WTC11 (cell line): ENCODE results near the gene SAMD3. TPM values are rescaled to one million over a fixed set of nuclear protein-coding genes. Genes with fewer than 3 reads are reported as not detected.

Experiments used
- ATAC-seq: fragments of 200-7000 bp; cut with Tn5 transposase; 2 replicates; pipeline ENCODE4 v1.10.0; 2021; ENCODE audit warnings: mild to moderate bottlenecking, moderate library complexity
- CTCF ChIA-PET: fragments of 300-600 bp; sonication (Branson Sonifier 250); formaldehyde crosslinking; loops from one replicate; lab custom pipeline; 2021; ENCODE audit warnings: antibody characterized with exemption; lab: Charles Lee
- POLR2A ChIA-PET: fragments of 350-600 bp; sonication (Branson Sonifier 250); formaldehyde crosslinking; loops from one replicate; lab custom pipeline; 2021; ENCODE audit warnings: antibody characterized with exemption; lab: Charles Lee
- DNase-seq: peaks from one replicate; pipeline ENCODE4 v3.0.0; 2021; ENCODE audit warnings: low spot score
- H3K27ac Mint-ChIP-seq: 2 replicates; pipeline ENCODE4 v1.8.0; 2021; ENCODE audit warnings: mixed read lengths
- H3K27me3 Mint-ChIP-seq: 2 replicates; pipeline ENCODE4 v1.8.0; 2021; ENCODE audit warnings: low read depth, mild to moderate bottlenecking, moderate library complexity, mixed read lengths
- H3K36me3 Mint-ChIP-seq: 2 replicates; pipeline ENCODE4 v1.8.0; 2021; ENCODE audit warnings: mixed read lengths
- H3K4me1 Mint-ChIP-seq: 2 replicates; pipeline ENCODE4 v1.8.0; 2022; ENCODE audit warnings: mixed read lengths
- H3K4me3 Mint-ChIP-seq: 2 replicates; pipeline ENCODE4 v1.8.0; 2021; ENCODE audit warnings: mild to moderate bottlenecking, moderate library complexity, mixed read lengths
- H3K9me3 Mint-ChIP-seq: 2 replicates; pipeline ENCODE4 v1.8.0; 2021; ENCODE audit warnings: mixed read lengths
- ELF4 ChIP-seq: sonication (generic); formaldehyde crosslinking; IDR thresholded peaks from 2 replicates; pipeline ENCODE4 v1.8.1; 2022; ENCODE audit warnings: low read depth, mild to moderate bottlenecking, moderate library complexity, missing genetic modification reagents
- HMGA2 ChIP-seq: fragments of 250-450 bp; sonication (Bioruptor Pico); IDR thresholded peaks from 2 replicates; pipeline ENCODE4 v1.4.0; 2021; ENCODE audit warnings: mild to moderate bottlenecking, moderate library complexity
- KAT7 ChIP-seq: sonication (generic); formaldehyde crosslinking; IDR thresholded peaks from 2 replicates; pipeline ENCODE4 v1.8.1; 2023; ENCODE audit warnings: missing genetic modification reagents, mild to moderate bottlenecking, borderline replicate concordance
- RELA ChIP-seq: sonication (generic); formaldehyde crosslinking; IDR thresholded peaks from 2 replicates; pipeline ENCODE4 v1.8.1; 2022; ENCODE audit warnings: missing genetic modification reagents, mild to moderate bottlenecking, borderline replicate concordance
- TP53 ChIP-seq: sonication (generic); formaldehyde crosslinking; IDR thresholded peaks from 2 replicates; pipeline ENCODE4 v1.8.1; 2023; ENCODE audit warnings: mild to moderate bottlenecking, missing genetic modification reagents
- ZNF219 ChIP-seq: sonication (generic); formaldehyde crosslinking; IDR thresholded peaks from 2 replicates; pipeline ENCODE4 v1.8.0; 2023; ENCODE audit warnings: missing genetic modification reagents, mild to moderate bottlenecking, borderline replicate concordance
- ZNF232 ChIP-seq: sonication (generic); formaldehyde crosslinking; IDR thresholded peaks from 2 replicates; pipeline ENCODE4 v1.8.0; 2022; ENCODE audit warnings: mild to moderate bottlenecking, missing genetic modification reagents
- ZNF317 ChIP-seq: sonication (generic); formaldehyde crosslinking; IDR thresholded peaks from 2 replicates; pipeline ENCODE4 v1.8.1; 2023; ENCODE audit warnings: low read depth, mild to moderate bottlenecking, moderate library complexity, missing genetic modification reagents, borderline replicate concordance
- ZNF416 ChIP-seq: fragments of 250-450 bp; sonication (Bioruptor Pico); IDR thresholded peaks from 2 replicates; pipeline ENCODE4 v1.9.0; 2021; ENCODE audit warnings: mild to moderate bottlenecking, inconsistent platforms
- ZNF423 ChIP-seq: fragments of 250-450 bp; sonication (Bioruptor Pico); IDR thresholded peaks from 2 replicates; pipeline ENCODE4 v2.1.2; 2022; ENCODE audit warnings: mild to moderate bottlenecking, moderate library complexity
- total RNA-seq: library from RNA; stranded (reverse); gene quantifications from 3 replicates; pipeline ENCODE4 v1.2.3, GENCODE V29; 2021
- TF ChIP-seq, protein P1 (sequence below): fragments of 250-450 bp; sonication (Bioruptor Pico); IDR thresholded peaks from 2 replicates; pipeline ENCODE4 v1.9.0; 2021; ENCODE audit warnings: mild to moderate bottlenecking
- TF ChIP-seq, protein P2 (sequence below): fragments of 250-450 bp; sonication (Bioruptor Pico); IDR thresholded peaks from 2 replicates; pipeline ENCODE4 v1.9.0; 2021; ENCODE audit warnings: mild to moderate bottlenecking, borderline replicate concordance
- TF ChIP-seq, protein P3 (sequence below): sonication (generic); formaldehyde crosslinking; conservative IDR thresholded peaks from 2 replicates; pipeline ENCODE4 v1.8.1; 2022; ENCODE audit warnings: mild to moderate bottlenecking, missing genetic modification reagents
- TF ChIP-seq, protein P4 (sequence below): sonication (generic); formaldehyde crosslinking; IDR thresholded peaks from 2 replicates; pipeline ENCODE4 v1.8.0; 2022; ENCODE audit warnings: mild to moderate bottlenecking, missing genetic modification reagents
- TF ChIP-seq, protein P5 (sequence below): fragments of 250-450 bp; sonication (Bioruptor Pico); IDR thresholded peaks from 2 replicates; pipeline ENCODE4 v2.1.2; 2022; ENCODE audit warnings: mild to moderate bottlenecking, moderate library complexity
- TF ChIP-seq, protein P6 (sequence below): sonication (generic); formaldehyde crosslinking; IDR thresholded peaks from 2 replicates; pipeline ENCODE4 v1.8.0; 2023; ENCODE audit warnings: mild to moderate bottlenecking, missing genetic modification reagents
- TF ChIP-seq, protein P7 (sequence below): sonication (generic); formaldehyde crosslinking; IDR thresholded peaks from 2 replicates; pipeline ENCODE4 v1.8.0; 2023; ENCODE audit warnings: missing genetic modification reagents

The SAMD3 gene
- total RNA-seq, 1 experiment from 2014 or later = 1.2 TPM

DNA sequence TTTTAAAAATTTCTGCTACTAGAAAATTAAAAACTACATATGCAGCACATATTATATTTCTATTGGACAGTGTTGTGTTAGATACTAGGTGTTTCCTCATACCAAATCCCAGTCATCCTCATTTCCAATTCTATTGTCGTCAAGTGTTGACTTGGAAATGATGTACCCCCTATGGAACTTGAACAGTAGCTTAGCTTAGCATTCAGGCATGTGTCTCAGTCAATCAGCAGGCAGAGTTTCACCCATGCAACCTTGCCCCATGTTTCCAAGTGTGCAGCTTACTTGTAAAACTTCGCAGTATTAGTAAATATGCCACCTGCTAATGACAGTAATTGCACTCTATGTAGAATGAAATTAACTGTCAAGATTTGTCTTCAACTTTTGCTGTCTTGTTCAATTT, 59.5 kb downstream of the SAMD3 start:
- peaks cover 14% of the 10 kb centered on the region for H3K36me3 Mint-ChIP-seq
- ATAC-seq = no peak
- peaks cover 13% of the 10 kb centered on the region for H3K4me1 Mint-ChIP-seq
- ChIA-PET CTCF (no interaction called here), POLR2A (no interaction called here)
- TF ChIP-seq ZNF317 (CRISPR knock-in tag) (no peak), ZNF232 (no peak), HMGA2 (no peak), RELA (CRISPR knock-in tag) (no peak), KAT7 (CRISPR knock-in tag) (no peak), ELF4 (CRISPR knock-in tag) (no peak), ZNF219 (CRISPR knock-in tag) (no peak), TP53 (CRISPR knock-in tag) (no peak), ZNF423 (no peak), ZNF416 (no peak)
- TF ChIP-seq, protein P1, sequence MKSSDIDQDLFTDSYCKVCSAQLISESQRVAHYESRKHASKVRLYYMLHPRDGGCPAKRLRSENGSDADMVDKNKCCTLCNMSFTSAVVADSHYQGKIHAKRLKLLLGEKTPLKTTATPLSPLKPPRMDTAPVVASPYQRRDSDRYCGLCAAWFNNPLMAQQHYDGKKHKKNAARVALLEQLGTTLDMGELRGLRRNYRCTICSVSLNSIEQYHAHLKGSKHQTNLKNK (CRISPR knock-in tag) = no peak
- TF ChIP-seq, protein P2, sequence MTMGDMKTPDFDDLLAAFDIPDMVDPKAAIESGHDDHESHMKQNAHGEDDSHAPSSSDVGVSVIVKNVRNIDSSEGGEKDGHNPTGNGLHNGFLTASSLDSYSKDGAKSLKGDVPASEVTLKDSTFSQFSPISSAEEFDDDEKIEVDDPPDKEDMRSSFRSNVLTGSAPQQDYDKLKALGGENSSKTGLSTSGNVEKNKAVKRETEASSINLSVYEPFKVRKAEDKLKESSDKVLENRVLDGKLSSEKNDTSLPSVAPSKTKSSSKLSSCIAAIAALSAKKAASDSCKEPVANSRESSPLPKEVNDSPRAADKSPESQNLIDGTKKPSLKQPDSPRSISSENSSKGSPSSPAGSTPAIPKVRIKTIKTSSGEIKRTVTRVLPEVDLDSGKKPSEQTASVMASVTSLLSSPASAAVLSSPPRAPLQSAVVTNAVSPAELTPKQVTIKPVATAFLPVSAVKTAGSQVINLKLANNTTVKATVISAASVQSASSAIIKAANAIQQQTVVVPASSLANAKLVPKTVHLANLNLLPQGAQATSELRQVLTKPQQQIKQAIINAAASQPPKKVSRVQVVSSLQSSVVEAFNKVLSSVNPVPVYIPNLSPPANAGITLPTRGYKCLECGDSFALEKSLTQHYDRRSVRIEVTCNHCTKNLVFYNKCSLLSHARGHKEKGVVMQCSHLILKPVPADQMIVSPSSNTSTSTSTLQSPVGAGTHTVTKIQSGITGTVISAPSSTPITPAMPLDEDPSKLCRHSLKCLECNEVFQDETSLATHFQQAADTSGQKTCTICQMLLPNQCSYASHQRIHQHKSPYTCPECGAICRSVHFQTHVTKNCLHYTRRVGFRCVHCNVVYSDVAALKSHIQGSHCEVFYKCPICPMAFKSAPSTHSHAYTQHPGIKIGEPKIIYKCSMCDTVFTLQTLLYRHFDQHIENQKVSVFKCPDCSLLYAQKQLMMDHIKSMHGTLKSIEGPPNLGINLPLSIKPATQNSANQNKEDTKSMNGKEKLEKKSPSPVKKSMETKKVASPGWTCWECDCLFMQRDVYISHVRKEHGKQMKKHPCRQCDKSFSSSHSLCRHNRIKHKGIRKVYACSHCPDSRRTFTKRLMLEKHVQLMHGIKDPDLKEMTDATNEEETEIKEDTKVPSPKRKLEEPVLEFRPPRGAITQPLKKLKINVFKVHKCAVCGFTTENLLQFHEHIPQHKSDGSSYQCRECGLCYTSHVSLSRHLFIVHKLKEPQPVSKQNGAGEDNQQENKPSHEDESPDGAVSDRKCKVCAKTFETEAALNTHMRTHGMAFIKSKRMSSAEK (CRISPR knock-in tag) = no peak
- TF ChIP-seq, protein P3, sequence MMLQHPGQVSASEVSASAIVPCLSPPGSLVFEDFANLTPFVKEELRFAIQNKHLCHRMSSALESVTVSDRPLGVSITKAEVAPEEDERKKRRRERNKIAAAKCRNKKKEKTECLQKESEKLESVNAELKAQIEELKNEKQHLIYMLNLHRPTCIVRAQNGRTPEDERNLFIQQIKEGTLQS (CRISPR knock-in tag) = no peak
- TF ChIP-seq, protein P4, sequence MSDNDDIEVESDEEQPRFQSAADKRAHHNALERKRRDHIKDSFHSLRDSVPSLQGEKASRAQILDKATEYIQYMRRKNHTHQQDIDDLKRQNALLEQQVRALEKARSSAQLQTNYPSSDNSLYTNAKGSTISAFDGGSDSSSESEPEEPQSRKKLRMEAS = no peak
- TF ChIP-seq, protein P5, sequence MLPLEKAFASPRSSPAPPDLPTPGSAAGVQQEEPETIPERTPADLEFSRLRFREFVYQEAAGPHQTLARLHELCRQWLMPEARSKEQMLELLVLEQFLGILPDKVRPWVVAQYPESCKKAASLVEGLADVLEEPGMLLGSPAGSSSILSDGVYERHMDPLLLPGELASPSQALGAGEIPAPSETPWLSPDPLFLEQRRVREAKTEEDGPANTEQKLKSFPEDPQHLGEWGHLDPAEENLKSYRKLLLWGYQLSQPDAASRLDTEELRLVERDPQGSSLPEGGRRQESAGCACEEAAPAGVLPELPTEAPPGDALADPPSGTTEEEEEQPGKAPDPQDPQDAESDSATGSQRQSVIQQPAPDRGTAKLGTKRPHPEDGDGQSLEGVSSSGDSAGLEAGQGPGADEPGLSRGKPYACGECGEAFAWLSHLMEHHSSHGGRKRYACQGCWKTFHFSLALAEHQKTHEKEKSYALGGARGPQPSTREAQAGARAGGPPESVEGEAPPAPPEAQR (CRISPR knock-in tag) = no peak
- TF ChIP-seq, protein P6, sequence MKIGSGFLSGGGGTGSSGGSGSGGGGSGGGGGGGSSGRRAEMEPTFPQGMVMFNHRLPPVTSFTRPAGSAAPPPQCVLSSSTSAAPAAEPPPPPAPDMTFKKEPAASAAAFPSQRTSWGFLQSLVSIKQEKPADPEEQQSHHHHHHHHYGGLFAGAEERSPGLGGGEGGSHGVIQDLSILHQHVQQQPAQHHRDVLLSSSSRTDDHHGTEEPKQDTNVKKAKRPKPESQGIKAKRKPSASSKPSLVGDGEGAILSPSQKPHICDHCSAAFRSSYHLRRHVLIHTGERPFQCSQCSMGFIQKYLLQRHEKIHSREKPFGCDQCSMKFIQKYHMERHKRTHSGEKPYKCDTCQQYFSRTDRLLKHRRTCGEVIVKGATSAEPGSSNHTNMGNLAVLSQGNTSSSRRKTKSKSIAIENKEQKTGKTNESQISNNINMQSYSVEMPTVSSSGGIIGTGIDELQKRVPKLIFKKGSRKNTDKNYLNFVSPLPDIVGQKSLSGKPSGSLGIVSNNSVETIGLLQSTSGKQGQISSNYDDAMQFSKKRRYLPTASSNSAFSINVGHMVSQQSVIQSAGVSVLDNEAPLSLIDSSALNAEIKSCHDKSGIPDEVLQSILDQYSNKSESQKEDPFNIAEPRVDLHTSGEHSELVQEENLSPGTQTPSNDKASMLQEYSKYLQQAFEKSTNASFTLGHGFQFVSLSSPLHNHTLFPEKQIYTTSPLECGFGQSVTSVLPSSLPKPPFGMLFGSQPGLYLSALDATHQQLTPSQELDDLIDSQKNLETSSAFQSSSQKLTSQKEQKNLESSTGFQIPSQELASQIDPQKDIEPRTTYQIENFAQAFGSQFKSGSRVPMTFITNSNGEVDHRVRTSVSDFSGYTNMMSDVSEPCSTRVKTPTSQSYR (CRISPR knock-in tag) = no peak
- TF ChIP-seq, protein P7, sequence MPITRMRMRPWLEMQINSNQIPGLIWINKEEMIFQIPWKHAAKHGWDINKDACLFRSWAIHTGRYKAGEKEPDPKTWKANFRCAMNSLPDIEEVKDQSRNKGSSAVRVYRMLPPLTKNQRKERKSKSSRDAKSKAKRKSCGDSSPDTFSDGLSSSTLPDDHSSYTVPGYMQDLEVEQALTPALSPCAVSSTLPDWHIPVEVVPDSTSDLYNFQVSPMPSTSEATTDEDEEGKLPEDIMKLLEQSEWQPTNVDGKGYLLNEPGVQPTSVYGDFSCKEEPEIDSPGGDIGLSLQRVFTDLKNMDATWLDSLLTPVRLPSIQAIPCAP (CRISPR knock-in tag) = no peak
- H3K4me3 Mint-ChIP-seq = no peak overlapping the region
- H3K27me3 Mint-ChIP-seq = no peaks in the 10 kb centered on the region
- DNase-seq = no peak
- H3K27ac Mint-ChIP-seq = no peak overlapping the region
- H3K9me3 Mint-ChIP-seq = peaks cover 14% of the 10 kb centered on the region
